Calu3 (cell line): ENCODE results near the gene CASK. TPM values are rescaled to one million over a fixed set of nuclear protein-coding genes. Genes with fewer than 3 reads are reported as not detected.

Experiments
- BruUV-seq: library from RNA; stranded (reverse); fragments of 400-500 nt; replicated peaks from 2 replicates; lab custom pipeline; 2021; lab: Mats Ljungman, UMichigan
- CTCF ChIA-PET: fragments of 300-600 bp; sonication (Branson Sonifier 250); formaldehyde crosslinking; loops from one replicate; lab custom pipeline; 2022; ENCODE audit warnings: antibody characterized with exemption; lab: Charles Lee
- DNase-seq: peaks from one replicate; pipeline ENCODE4 v3.0.0; 2022
- H3K27ac Mint-ChIP-seq: one replicate; pipeline ENCODE4 v1.8.0; 2022; ENCODE audit warnings: mixed read lengths; ENCODE audit not compliant: unreplicated experiment
- H3K27me3 Mint-ChIP-seq: one replicate; pipeline ENCODE4 v1.8.0; 2022; ENCODE audit warnings: mixed read lengths; ENCODE audit not compliant: unreplicated experiment
- H3K36me3 Mint-ChIP-seq: one replicate; pipeline ENCODE4 v1.8.0; 2022; ENCODE audit warnings: mild to moderate bottlenecking, moderate library complexity, mixed read lengths; ENCODE audit not compliant: insufficient read depth, unreplicated experiment
- H3K4me1 Mint-ChIP-seq: one replicate; pipeline ENCODE4 v1.8.0; 2022; ENCODE audit warnings: mild to moderate bottlenecking, low read depth, mixed read lengths; ENCODE audit not compliant: unreplicated experiment
- H3K4me3 Mint-ChIP-seq: one replicate; pipeline ENCODE4 v1.8.0; 2022; ENCODE audit warnings: mild to moderate bottlenecking, low read depth, moderate library complexity, mixed read lengths; ENCODE audit not compliant: unreplicated experiment
- H3K9me3 Mint-ChIP-seq: one replicate; pipeline ENCODE4 v1.8.0; 2022; ENCODE audit warnings: low read depth, mixed read lengths; ENCODE audit not compliant: unreplicated experiment
- CTCF ChIP-seq: fragments of 200-600 bp; IDR thresholded peaks from one replicate; pipeline ENCODE4 v1.8.0; 2022; ENCODE audit warnings: antibody characterized with exemption; ENCODE audit not compliant: unreplicated experiment
- intact Hi-C: fragments of 100-400 bp; cut with micrococcal nuclease; formaldehyde crosslinking; loops from one replicate; pipeline ENCODE4 v1.10.0; 2022; ENCODE audit not compliant: unreplicated experiment
- total RNA-seq: library from RNA; stranded (reverse); gene quantifications from 2 replicates; pipeline ENCODE4 v1.2.3, GENCODE V29; 2022

The CASK gene
- total RNA-seq, 1 experiment from 2014 or later: 157 TPM

GRCh38 chrX:41912923-41913322 lies 10.4 kb downstream of the CASK start:
- no peak for TF ChIP-seq CTCF
- no peak for DNase-seq
- no peaks in the 10 kb centered on the region for H3K27me3 Mint-ChIP-seq
- no peaks in the 10 kb centered on the region for H3K9me3 Mint-ChIP-seq
- intact Hi-C loops: no loop called here
- peak overlapping the region; percentile 61 for H3K27ac Mint-ChIP-seq
- H3K36me3 Mint-ChIP-seq: peaks cover 6% of the 10 kb centered on the region
- BruUV-seq: no TSS peak
- CTCF ChIA-PET: no interaction called here
- peaks cover 47% of the 10 kb centered on the region for H3K4me1 Mint-ChIP-seq
- H3K4me3 Mint-ChIP-seq: no peak overlapping the region

GRCh38 chrX:41909068-41909467 lies 14.3 kb downstream of the CASK start:
- Mint-ChIP-seq H3K9me3 (no peaks in the 10 kb centered on the region), H3K4me3 (no peak overlapping the region), H3K4me1 (peaks cover 45% of the 10 kb centered on the region), H3K27me3 (no peaks in the 10 kb centered on the region), H3K36me3 (peaks cover 10% of the 10 kb centered on the region), H3K27ac (peak overlapping the region; percentile 61)
- CTCF ChIA-PET: no interaction called here
- no peak for DNase-seq
- intact Hi-C loops: loop anchor here (5.0 kb wide), 1 partner anchor 87 kb away; no protein-coding TSS in a partner anchor
- BruUV-seq: no TSS peak
- TF ChIP-seq CTCF: no peak

GRCh38 chrX:41906515-41907187 lies 16.7 kb downstream of the CASK start:
- DNase-seq: no peak
- peaks cover 10% of the 10 kb centered on the region for H3K36me3 Mint-ChIP-seq
- H3K27me3 Mint-ChIP-seq: no peaks in the 10 kb centered on the region
- H3K4me1 Mint-ChIP-seq: peaks cover 50% of the 10 kb centered on the region
- TF ChIP-seq CTCF: no peak
- peak overlapping the region; percentile 84 for H3K27ac Mint-ChIP-seq
- H3K4me3 Mint-ChIP-seq: peak overlapping the region; percentile 14
- BruUV-seq: no TSS peak
- intact Hi-C loops: loop anchor here (2.0 to 5.0 kb wide), 2 partner anchors 14 to 84 kb away; no protein-coding TSS in a partner anchor
- CTCF ChIA-PET: interaction anchor here (1.3 kb wide), 1 partner anchor 30 kb away, joined by 3 read pairs; no protein-coding TSS in a partner anchor
- H3K9me3 Mint-ChIP-seq: no peaks in the 10 kb centered on the region

- Mint-ChIP-seq H3K4me1 (peaks cover 45% of the 10 kb centered on the region), H3K27me3 (no peaks in the 10 kb centered on the region), H3K36me3 (peaks cover 15% of the 10 kb centered on the region), H3K27ac (peak overlapping the region; percentile 30), H3K4me3 (no peak overlapping the region), H3K9me3 (peaks cover 3% of the 10 kb centered on the region)
- intact Hi-C loops: no loop called here
- CTCF ChIA-PET: no interaction called here
- DNase-seq: no peak
- no TSS peak for BruUV-seq
- no peak for TF ChIP-seq CTCF
Observed at GRCh38 chrX:41903544-41903943, 19.8 kb downstream of the CASK start.
